Activated CD4-positive, alpha-beta T cell treated with anti-CD3 and anti-CD28 coated beads, Interleukin-2, amount 10 ng/mL, durations not matched to agents 7 days and 5 days (primary cell): ENCODE results near the gene FOXC1. TPM values are rescaled to one million over a fixed set of nuclear protein-coding genes. Genes with fewer than 3 reads are reported as not detected.

ENCODE experiments used
- CTCF ChIA-PET: fragments of 350-600 bp; sonication (Branson Sonifier 250); formaldehyde crosslinking; loops from one replicate; lab custom pipeline; 2021; ENCODE audit warnings: antibody characterized with exemption; lab: Charles Lee
- POLR2A ChIA-PET: fragments of 350-600 bp; sonication (Branson Sonifier 250); formaldehyde crosslinking; loops from one replicate; lab custom pipeline; 2021; ENCODE audit warnings: antibody characterized with exemption; lab: Charles Lee
- DNase-seq: peaks from one replicate; pipeline ENCODE4 v3.0.0-alpha.2; 2020
- H3K27ac Mint-ChIP-seq: one replicate; pipeline ENCODE4 v1.8.0; 2021; ENCODE audit warnings: mild to moderate bottlenecking, moderate library complexity, mixed read lengths
- H3K27me3 Mint-ChIP-seq: one replicate; pipeline ENCODE4 v1.8.0; 2021; ENCODE audit warnings: mixed read lengths
- H3K36me3 Mint-ChIP-seq: one replicate; pipeline ENCODE4 v1.8.0; 2021; ENCODE audit warnings: low read depth, mixed read lengths
- H3K4me1 Mint-ChIP-seq: one replicate; pipeline ENCODE4 v1.8.0; 2021; ENCODE audit warnings: mixed read lengths
- H3K4me3 Mint-ChIP-seq: one replicate; pipeline ENCODE4 v1.8.0; 2021; ENCODE audit warnings: mild to moderate bottlenecking, moderate library complexity, mixed read lengths
- H3K9me3 Mint-ChIP-seq: one replicate; pipeline ENCODE4 v1.8.0; 2021; ENCODE audit warnings: mixed read lengths
- total RNA-seq, 2 experiments: library from RNA; stranded (reverse); gene quantifications; one replicate each; pipeline ENCODE4 v1.2.3, GENCODE V29; 2021

The FOXC1 gene
- total RNA-seq, 2 experiments from 2014 or later, result not detected

DNA sequence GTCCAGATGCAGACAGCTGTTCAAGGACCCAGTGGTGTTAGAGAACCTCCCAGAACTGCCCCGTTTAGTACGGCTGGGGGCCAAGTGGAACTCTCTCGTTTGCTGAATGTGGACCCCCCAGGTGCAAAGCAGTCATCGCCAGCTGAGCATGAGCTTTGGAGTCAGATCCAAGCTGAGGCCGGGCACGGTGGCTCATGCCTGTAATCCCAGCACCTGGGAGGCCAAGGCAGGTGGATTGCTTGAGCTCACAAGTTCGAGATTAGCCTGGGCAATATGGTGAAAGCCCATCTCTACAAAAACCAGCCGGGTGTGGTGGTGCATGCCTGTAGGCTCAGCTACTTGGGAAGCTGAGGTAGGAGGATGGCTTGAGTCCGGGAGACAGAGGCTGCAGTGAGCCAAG, 29.7 kb downstream of the FOXC1 start:
- Mint-ChIP-seq H3K27ac (no peak overlapping the region), H3K9me3 (no peaks in the 10 kb centered on the region), H3K27me3 (no peaks in the 10 kb centered on the region), H3K4me1 (no peaks in the 10 kb centered on the region), H3K4me3 (no peak overlapping the region), H3K36me3 (no peaks in the 10 kb centered on the region)
- POLR2A ChIA-PET, result no interaction called here
- CTCF ChIA-PET, result interaction anchor here (0.6 kb wide), 1 partner anchor 1295 kb away, joined by 6 read pairs; no protein-coding TSS in a partner anchor
- no peak for DNase-seq

DNA sequence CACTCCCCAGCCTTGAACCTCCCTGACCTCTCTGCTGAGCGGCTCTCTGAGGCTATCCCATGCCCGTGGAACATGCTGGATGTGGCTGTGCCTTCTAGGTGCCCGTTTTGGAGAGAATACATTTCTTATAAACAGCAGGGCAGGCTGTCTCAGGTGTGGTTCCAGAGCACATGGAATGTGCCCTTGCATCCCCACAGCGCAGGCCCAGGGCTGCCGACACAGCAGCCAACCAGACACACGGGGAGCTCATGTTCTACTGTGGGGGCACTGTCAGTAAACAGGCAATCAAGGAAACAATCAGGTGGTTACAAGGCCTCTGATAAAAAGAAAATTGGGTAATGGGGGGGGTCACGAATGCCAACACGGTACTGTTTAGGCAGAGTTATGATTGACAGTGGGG, 30.8 kb downstream of the FOXC1 start:
- Mint-ChIP-seq H3K9me3 (no peaks in the 10 kb centered on the region), H3K36me3 (no peaks in the 10 kb centered on the region), H3K27me3 (no peaks in the 10 kb centered on the region), H3K4me1 (no peaks in the 10 kb centered on the region), H3K4me3 (no peak overlapping the region), H3K27ac (no peak overlapping the region)
- ChIA-PET CTCF (no interaction called here), POLR2A (no interaction called here)
- DNase-seq, result no peak

GRCh38 chr6:1641343-1641885, 31.7 kb downstream of the FOXC1 start:
- H3K27ac Mint-ChIP-seq, result no peak overlapping the region
- H3K27me3 Mint-ChIP-seq, result no peaks in the 10 kb centered on the region
- ChIA-PET POLR2A (no interaction called here), CTCF (no interaction called here)
- H3K36me3 Mint-ChIP-seq, result no peaks in the 10 kb centered on the region
- H3K4me1 Mint-ChIP-seq, result no peaks in the 10 kb centered on the region
- no peak overlapping the region for H3K4me3 Mint-ChIP-seq
- DNase-seq, result no peak
- H3K9me3 Mint-ChIP-seq, result no peaks in the 10 kb centered on the region

GRCh38 chr6:1643111-1643510, 33.4 kb downstream of the FOXC1 start:
- no peaks in the 10 kb centered on the region for H3K4me1 Mint-ChIP-seq
- H3K36me3 Mint-ChIP-seq, result no peaks in the 10 kb centered on the region
- no peaks in the 10 kb centered on the region for H3K9me3 Mint-ChIP-seq
- POLR2A ChIA-PET, result no interaction called here
- no peak overlapping the region for H3K27ac Mint-ChIP-seq
- H3K27me3 Mint-ChIP-seq, result no peaks in the 10 kb centered on the region
- DNase-seq, result no peak
- CTCF ChIA-PET, result no interaction called here
- H3K4me3 Mint-ChIP-seq, result no peak overlapping the region

DNA sequence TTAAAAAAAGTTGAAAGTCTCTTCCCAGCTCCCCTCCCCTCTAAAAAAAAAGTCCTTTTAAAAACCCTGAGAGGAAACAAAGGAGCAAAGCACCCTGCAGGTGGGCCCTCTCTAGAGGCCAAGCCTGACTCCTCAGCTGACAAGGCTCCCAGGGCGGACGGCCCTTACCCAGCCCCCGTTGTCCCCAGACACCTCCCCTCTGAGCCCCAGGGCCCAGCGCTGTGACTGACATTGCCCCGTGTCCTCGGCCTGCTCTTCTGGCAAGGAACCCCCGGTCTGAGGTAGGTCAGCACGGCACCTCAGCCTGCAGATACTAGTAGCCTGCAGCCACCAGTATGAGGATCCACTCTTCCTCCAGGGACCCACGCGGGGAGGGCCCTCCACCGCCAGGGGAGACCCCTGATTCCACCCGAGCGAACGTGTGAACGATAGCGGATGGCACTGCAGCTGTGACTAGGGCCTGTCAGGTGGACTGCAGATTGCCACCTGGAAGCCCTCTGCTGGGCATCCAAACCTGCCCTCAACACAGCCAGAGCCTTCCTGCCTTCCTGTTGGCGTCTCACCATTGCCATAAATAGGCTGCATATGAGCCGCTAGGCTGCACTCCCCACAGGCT, 34.2 kb downstream of the FOXC1 start:
- H3K27me3 Mint-ChIP-seq, result no peaks in the 10 kb centered on the region
- no peak for DNase-seq
- no peaks in the 10 kb centered on the region for H3K36me3 Mint-ChIP-seq
- no peaks in the 10 kb centered on the region for H3K4me1 Mint-ChIP-seq
- CTCF ChIA-PET, result interaction anchor here (0.6 kb wide), 1 partner anchor 8 kb away, joined by 3 read pairs; no protein-coding TSS in a partner anchor
- no peak overlapping the region for H3K4me3 Mint-ChIP-seq
- no peak overlapping the region for H3K27ac Mint-ChIP-seq
- H3K9me3 Mint-ChIP-seq, result no peaks in the 10 kb centered on the region
- POLR2A ChIA-PET, result no interaction called here

DNA sequence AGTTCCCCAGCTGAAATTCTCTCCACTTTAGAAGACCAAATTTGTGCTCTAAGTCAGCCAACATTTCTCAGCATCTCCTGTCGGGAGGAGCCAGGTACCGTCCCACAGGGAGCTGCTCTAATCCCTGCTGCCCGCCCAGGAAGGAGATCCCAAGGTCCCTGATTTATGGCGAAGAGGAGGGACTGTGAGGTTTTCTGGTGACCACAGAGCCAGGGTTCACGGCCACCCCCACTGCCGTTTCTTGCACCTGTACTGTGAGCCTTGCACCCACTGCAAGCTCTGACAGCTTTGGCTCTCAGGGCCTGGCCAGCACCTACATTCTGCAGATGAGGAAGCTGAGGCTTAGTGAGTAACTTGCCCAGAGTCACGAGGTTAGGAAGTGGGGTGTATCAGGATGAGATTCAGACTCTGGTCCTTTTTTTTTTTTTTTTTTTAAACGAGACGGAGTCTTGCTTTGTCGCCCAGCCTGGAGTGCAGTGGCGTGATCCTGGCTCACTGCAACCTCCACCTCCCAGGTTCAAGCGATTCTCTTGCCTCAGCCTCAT, 34.9 kb downstream of the FOXC1 start:
- Mint-ChIP-seq H3K9me3 (no peaks in the 10 kb centered on the region), H3K36me3 (no peaks in the 10 kb centered on the region), H3K4me1 (no peaks in the 10 kb centered on the region), H3K27ac (no peak overlapping the region), H3K27me3 (no peaks in the 10 kb centered on the region), H3K4me3 (no peak overlapping the region)
- POLR2A ChIA-PET, result interaction anchor here (0.6 kb wide), 1 partner anchor 142 kb away, joined by 3 read pairs; no protein-coding TSS in a partner anchor
- CTCF ChIA-PET, result interaction anchor here (0.6 to 0.7 kb wide), 3 partner anchors 9 to 992 kb away, joined by 3 to 4 read pairs (median 3); no protein-coding TSS in a partner anchor
- no peak for DNase-seq

DNA sequence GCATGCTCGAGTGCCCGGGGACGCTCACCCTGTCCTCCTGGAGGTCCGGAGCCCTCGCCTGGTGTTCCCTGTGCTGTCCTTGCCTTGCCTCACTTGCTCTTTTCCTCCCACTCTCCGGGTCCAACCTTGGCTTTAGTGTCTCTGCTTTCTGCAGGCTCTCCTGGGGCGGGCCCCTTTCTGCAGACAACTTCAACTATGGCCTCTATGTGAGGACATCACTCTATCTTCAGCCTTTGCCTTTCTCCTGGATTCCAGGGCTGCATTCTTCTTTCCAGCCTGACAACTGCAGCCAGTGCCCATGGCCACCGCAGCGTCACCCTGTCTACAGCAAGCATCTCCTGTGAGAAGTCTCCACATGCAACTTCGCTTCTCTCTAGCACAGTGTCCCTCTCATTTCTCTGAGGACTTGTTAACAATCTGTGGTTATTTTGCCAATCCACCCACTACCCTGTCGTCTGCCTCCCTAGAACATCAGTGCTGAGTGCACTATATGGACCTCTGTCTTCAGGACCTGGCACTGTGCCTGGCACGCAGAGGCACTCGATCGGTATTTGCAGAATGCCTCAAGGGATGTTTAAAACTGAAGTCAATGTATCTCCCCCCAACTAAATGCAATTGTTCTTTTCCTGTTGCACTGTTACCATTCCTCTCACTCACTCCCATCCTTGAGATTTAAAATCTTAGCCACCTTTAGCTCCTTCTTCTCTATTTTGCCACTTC, 35.9 kb downstream of the FOXC1 start:
- CTCF ChIA-PET, result interaction anchor here (0.7 kb wide), 2 partner anchors 695 to 993 kb away, joined by 3 to 4 read pairs; no protein-coding TSS in a partner anchor

GRCh38 chr6:1651362-1651761, 41.6 kb downstream of the FOXC1 start:
- no peaks in the 10 kb centered on the region for H3K27me3 Mint-ChIP-seq
- no peak overlapping the region for H3K27ac Mint-ChIP-seq
- no peaks in the 10 kb centered on the region for H3K9me3 Mint-ChIP-seq
- POLR2A ChIA-PET, result no interaction called here
- CTCF ChIA-PET, result no interaction called here
- H3K4me3 Mint-ChIP-seq, result no peak overlapping the region
- H3K36me3 Mint-ChIP-seq, result no peaks in the 10 kb centered on the region
- no peaks in the 10 kb centered on the region for H3K4me1 Mint-ChIP-seq
- DNase-seq, result no peak

More for the DNA sequence above, 35.9 kb downstream of the FOXC1 start:
- Mint-ChIP-seq H3K4me3 (no peak overlapping the region), H3K4me1 (no peaks in the 10 kb centered on the region), H3K36me3 (no peaks in the 10 kb centered on the region), H3K9me3 (no peaks in the 10 kb centered on the region), H3K27me3 (no peaks in the 10 kb centered on the region), H3K27ac (no peak overlapping the region)
- POLR2A ChIA-PET, result no interaction called here
- no peak for DNase-seq

DNA sequence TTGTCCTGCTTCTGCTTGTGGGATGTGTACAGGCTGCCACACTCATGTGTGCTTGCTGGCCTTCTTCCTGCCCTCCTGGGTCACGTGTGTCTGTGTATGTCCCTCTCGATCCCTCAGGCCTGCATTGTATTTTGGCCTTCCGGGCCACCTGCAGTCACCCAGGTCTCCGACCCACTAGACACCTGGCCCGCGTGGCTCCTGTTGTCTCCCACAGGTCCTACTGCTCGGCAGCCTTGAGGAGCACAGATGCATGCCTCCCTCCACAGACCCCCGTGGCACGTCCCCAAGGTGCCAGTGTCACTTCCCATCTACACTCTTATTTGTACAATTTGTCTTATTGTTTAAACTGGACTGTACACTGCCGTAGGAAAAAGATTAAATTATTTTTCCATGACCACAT, 43.1 kb downstream of the FOXC1 start:
- DNase-seq, result no peak
- no peak overlapping the region for H3K27ac Mint-ChIP-seq
- H3K9me3 Mint-ChIP-seq, result no peaks in the 10 kb centered on the region
- ChIA-PET POLR2A (no interaction called here), CTCF (no interaction called here)
- H3K4me3 Mint-ChIP-seq, result no peak overlapping the region
- no peaks in the 10 kb centered on the region for H3K27me3 Mint-ChIP-seq
- no peaks in the 10 kb centered on the region for H3K36me3 Mint-ChIP-seq
- H3K4me1 Mint-ChIP-seq, result no peaks in the 10 kb centered on the region

DNA sequence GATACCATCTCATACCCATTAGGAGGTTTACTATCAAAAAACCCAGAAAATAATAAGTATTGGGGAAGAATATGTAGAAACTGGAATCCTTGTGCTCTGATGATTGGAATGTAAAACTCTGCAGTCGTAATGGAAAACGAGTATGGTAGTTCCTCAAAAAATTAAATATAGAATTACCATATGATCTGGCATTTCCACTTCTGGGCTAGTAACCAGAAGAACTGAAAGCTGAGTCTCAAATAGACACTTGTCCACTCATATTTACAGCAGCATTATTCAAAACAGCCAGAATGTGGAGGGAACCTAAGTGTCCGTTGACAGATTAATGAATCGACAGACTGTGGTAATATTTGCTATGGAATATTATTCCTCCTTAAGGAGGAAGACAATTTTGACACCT, 44.3 kb downstream of the FOXC1 start:
- Mint-ChIP-seq H3K4me1 (no peaks in the 10 kb centered on the region), H3K4me3 (no peak overlapping the region), H3K36me3 (no peaks in the 10 kb centered on the region), H3K9me3 (no peaks in the 10 kb centered on the region), H3K27me3 (no peaks in the 10 kb centered on the region), H3K27ac (no peak overlapping the region)
- CTCF ChIA-PET, result no interaction called here
- POLR2A ChIA-PET, result no interaction called here
- DNase-seq, result no peak

GRCh38 chr6:1657116-1657770, 47.5 kb downstream of the FOXC1 start:
- H3K27me3 Mint-ChIP-seq, result no peaks in the 10 kb centered on the region
- H3K4me3 Mint-ChIP-seq, result no peak overlapping the region
- CTCF ChIA-PET, result no interaction called here
- no peak for DNase-seq
- H3K27ac Mint-ChIP-seq, result no peak overlapping the region
- H3K4me1 Mint-ChIP-seq, result no peaks in the 10 kb centered on the region
- no peaks in the 10 kb centered on the region for H3K36me3 Mint-ChIP-seq
- no peaks in the 10 kb centered on the region for H3K9me3 Mint-ChIP-seq
- POLR2A ChIA-PET, result no interaction called here

GRCh38 chr6:1657771-1658165, 48.1 kb downstream of the FOXC1 start:
- DNase-seq, result no peak
- no peak overlapping the region for H3K27ac Mint-ChIP-seq
- CTCF ChIA-PET, result no interaction called here
- POLR2A ChIA-PET, result no interaction called here
- H3K27me3 Mint-ChIP-seq, result no peaks in the 10 kb centered on the region
- H3K9me3 Mint-ChIP-seq, result no peaks in the 10 kb centered on the region
- H3K4me1 Mint-ChIP-seq, result no peaks in the 10 kb centered on the region
- H3K36me3 Mint-ChIP-seq, result no peaks in the 10 kb centered on the region
- H3K4me3 Mint-ChIP-seq, result no peak overlapping the region
